SJCRH30 (cell line): ENCODE results near the gene PLXNC1. TPM values are rescaled to one million over a fixed set of nuclear protein-coding genes. Genes with fewer than 3 reads are reported as not detected.
"Not testable (repeated sequence)": the region's sequence is repeated elsewhere in the genome, so short reads cannot be mapped to it uniquely, and the experiment has no call there.

Experiments
- DNase-seq, 2 experiments: peaks; one replicate each; pipeline ENCODE4 v3.0.0-alpha.2; 2015 to 2020
- H3K27ac ChIP-seq: fragments of 250-450 bp; sonication (Bioruptor Pico); 2 replicates; pipeline ENCODE4 v1.5.1; 2020; ENCODE audit warnings: mild to moderate bottlenecking, moderate library complexity
- H3K27me3 ChIP-seq: fragments of 250-450 bp; sonication (Bioruptor Pico); 2 replicates; pipeline ENCODE4 v1.5.1; 2020; ENCODE audit warnings: mild to moderate bottlenecking, moderate library complexity
- H3K36me3 ChIP-seq: fragments of 250-450 bp; sonication (Bioruptor Pico); 2 replicates; pipeline ENCODE4 v1.5.1; 2020; ENCODE audit warnings: mild to moderate bottlenecking, moderate library complexity
- H3K4me1 ChIP-seq: fragments of 250-450 bp; sonication (Bioruptor Pico); 2 replicates; pipeline ENCODE4 v1.5.1; 2020; ENCODE audit warnings: mild to moderate bottlenecking, moderate library complexity
- H3K4me3 ChIP-seq: fragments of 250-450 bp; sonication (Bioruptor Pico); 2 replicates; pipeline ENCODE4 v1.5.1; 2020; ENCODE audit warnings: mild to moderate bottlenecking, moderate library complexity
- H3K9me3 ChIP-seq: fragments of 250-450 bp; sonication (Bioruptor Pico); replicated peaks from 2 replicates; pipeline ENCODE4 v1.5.1; 2020; ENCODE audit warnings: mild to moderate bottlenecking, moderate library complexity
- total RNA-seq: library from RNA; depleted of rRNA; stranded (reverse); fragments of >200 nt; shearing (Covaris generic); gene quantifications from 2 replicates; pipeline ENCODE4 v1.2.3, GENCODE V29; 2014

PLXNC1 gene
- total RNA-seq, 1 experiment from 2014 or later, result 0.08 TPM

GRCh38 chr12:94297876-94298505 is 149.6 kb downstream of the PLXNC1 start:
- H3K4me1 ChIP-seq, result no peaks in the 10 kb centered on the region
- no peaks in the 10 kb centered on the region for H3K27me3 ChIP-seq
- peaks cover 4% of the 10 kb centered on the region; the same call in 1 of the 2 replicates for H3K36me3 ChIP-seq
- DNase-seq, result no peak
- H3K4me3 ChIP-seq, result no peak overlapping the region
- no peak overlapping the region for H3K27ac ChIP-seq
- no peaks in the 10 kb centered on the region for H3K9me3 ChIP-seq

- Histone ChIP-seq H3K27ac (no peak overlapping the region), H3K36me3 (peaks cover 10% of the 10 kb centered on the region), H3K27me3 (no peaks in the 10 kb centered on the region), H3K4me1 (no peaks in the 10 kb centered on the region), H3K9me3 (no peaks in the 10 kb centered on the region), H3K4me3 (no peak overlapping the region)
- no peak for DNase-seq
These were observed 151.5 kb downstream of the PLXNC1 start for GRCh38 chr12:94299846-94300245.

- no peak for DNase-seq
- Histone ChIP-seq H3K27ac (no peak overlapping the region), H3K4me1 (no peaks in the 10 kb centered on the region), H3K4me3 (no peak overlapping the region), H3K36me3 (peaks cover 27% of the 10 kb centered on the region), H3K9me3 (no peaks in the 10 kb centered on the region), H3K27me3 (no peaks in the 10 kb centered on the region)
These were observed 155.6 kb downstream of the PLXNC1 start for GRCh38 chr12:94304012-94304411.

GRCh38 chr12:94304566-94305061 is 156.2 kb downstream of the PLXNC1 start:
- Histone ChIP-seq H3K4me3 (no peak overlapping the region), H3K27me3 (no peaks in the 10 kb centered on the region), H3K36me3 (peaks cover 30% of the 10 kb centered on the region), H3K4me1 (no peaks in the 10 kb centered on the region), H3K9me3 (no peaks in the 10 kb centered on the region), H3K27ac (no peak overlapping the region)
- DNase-seq, result no peak

GRCh38 chr12:94305130-94305957 is 157.0 kb downstream of the PLXNC1 start:
- H3K4me1 ChIP-seq, result no peaks in the 10 kb centered on the region
- H3K27me3 ChIP-seq, result no peaks in the 10 kb centered on the region
- H3K27ac ChIP-seq, result no peak overlapping the region
- DNase-seq, result no peak
- no peak overlapping the region for H3K4me3 ChIP-seq
- no peaks in the 10 kb centered on the region for H3K9me3 ChIP-seq
- H3K36me3 ChIP-seq, result peaks cover 30% of the 10 kb centered on the region

- Histone ChIP-seq H3K27ac (no peak overlapping the region), H3K9me3 (no peaks in the 10 kb centered on the region), H3K36me3 (peaks cover 27% of the 10 kb centered on the region), H3K4me3 (no peak overlapping the region), H3K27me3 (no peaks in the 10 kb centered on the region), H3K4me1 (no peaks in the 10 kb centered on the region)
- DNase-seq, result no peak
These were observed 160.2 kb downstream of the PLXNC1 start for GRCh38 chr12:94308612-94309011.

- no peak for DNase-seq
- Histone ChIP-seq H3K4me3 (no peak overlapping the region), H3K27me3 (no peaks in the 10 kb centered on the region), H3K4me1 (no peaks in the 10 kb centered on the region), H3K36me3 (peaks cover 26% of the 10 kb centered on the region), H3K9me3 (no peaks in the 10 kb centered on the region), H3K27ac (no peak overlapping the region)
These were observed 161.0 kb downstream of the PLXNC1 start for GRCh38 chr12:94309373-94309772.

GRCh38 chr12:94312378-94312777 is 164.0 kb downstream of the PLXNC1 start:
- Histone ChIP-seq H3K36me3 (peaks cover 12% of the 10 kb centered on the region), H3K4me1 (no peaks in the 10 kb centered on the region), H3K27me3 (no peaks in the 10 kb centered on the region), H3K4me3 (no peak overlapping the region), H3K9me3 (no peaks in the 10 kb centered on the region), H3K27ac (no peak overlapping the region)
- no peak for DNase-seq

GRCh38 chr12:94316600-94316999 is 168.2 kb downstream of the PLXNC1 start:
- not testable (repeated sequence) for H3K27me3 ChIP-seq, H3K4me3 ChIP-seq, H3K4me1 ChIP-seq, DNase-seq, H3K27ac ChIP-seq, H3K36me3 ChIP-seq, H3K9me3 ChIP-seq

- DNase-seq, result no peak
- Histone ChIP-seq H3K36me3 (peaks cover 11% of the 10 kb centered on the region; the same call in 1 of the 2 replicates), H3K27me3 (no peaks in the 10 kb centered on the region), H3K4me1 (no peaks in the 10 kb centered on the region), H3K9me3 (0 out of 2 replicates have a peak, but pooled peaks cover 6% of the 10 kb centered on the region), H3K4me3 (no peak overlapping the region), H3K27ac (no peak overlapping the region)
These were observed 169.8 kb downstream of the PLXNC1 start for GRCh38 chr12:94318181-94318580.

- 0 out of 2 replicates have a peak, but pooled peaks cover 6% of the 10 kb centered on the region for H3K9me3 ChIP-seq
- no peak overlapping the region for H3K27ac ChIP-seq
- H3K4me3 ChIP-seq, result no peak overlapping the region
- no peaks in the 10 kb centered on the region for H3K4me1 ChIP-seq
- no peak for DNase-seq
- H3K36me3 ChIP-seq, result peaks cover 16% of the 10 kb centered on the region
- H3K27me3 ChIP-seq, result no peaks in the 10 kb centered on the region
These were observed 171.7 kb downstream of the PLXNC1 start for GRCh38 chr12:94320109-94320508.

GRCh38 chr12:94322346-94322745 is 174.0 kb downstream of the PLXNC1 start:
- Histone ChIP-seq H3K27me3 (no peaks in the 10 kb centered on the region), H3K27ac (no peak overlapping the region), H3K9me3 (0 out of 2 replicates have a peak, but pooled peaks cover 6% of the 10 kb centered on the region), H3K36me3 (peaks cover 16% of the 10 kb centered on the region), H3K4me3 (no peak overlapping the region), H3K4me1 (no peaks in the 10 kb centered on the region)
- DNase-seq, result no peak

GRCh38 chr12:94326234-94326633 is 177.9 kb downstream of the PLXNC1 start:
- no peak overlapping the region for H3K27ac ChIP-seq
- H3K36me3 ChIP-seq, result peaks cover 13% of the 10 kb centered on the region

GRCh38 chr12:94326727-94327126 is 178.3 kb downstream of the PLXNC1 start:
- no peaks in the 10 kb centered on the region for H3K4me1 ChIP-seq
- no peak for DNase-seq
- H3K27ac ChIP-seq, result no peak overlapping the region
- peaks cover 14% of the 10 kb centered on the region for H3K36me3 ChIP-seq
- H3K27me3 ChIP-seq, result no peaks in the 10 kb centered on the region
- H3K9me3 ChIP-seq, result no peaks in the 10 kb centered on the region
- no peak overlapping the region for H3K4me3 ChIP-seq

More at GRCh38 chr12:94326234-94326633, 177.9 kb downstream of the PLXNC1 start:
- Histone ChIP-seq H3K9me3 (no peaks in the 10 kb centered on the region), H3K4me1 (no peaks in the 10 kb centered on the region), H3K4me3 (no peak overlapping the region), H3K27me3 (no peaks in the 10 kb centered on the region)
- DNase-seq, result no peak

- Histone ChIP-seq H3K36me3 (peaks cover 11% of the 10 kb centered on the region), H3K27ac (no peak overlapping the region), H3K9me3 (no peaks in the 10 kb centered on the region), H3K4me1 (no peaks in the 10 kb centered on the region), H3K27me3 (no peaks in the 10 kb centered on the region), H3K4me3 (no peak overlapping the region)
- DNase-seq, result no peak
These were observed 179.4 kb downstream of the PLXNC1 start for GRCh38 chr12:94327809-94328208.
